PC-3 (cell line): Measurements from ENCODE around the gene CHD5. TPM values are rescaled to one million over a fixed set of nuclear protein-coding genes. Genes with fewer than 3 reads are reported as not detected.

Source experiments
- ATAC-seq: fragments of 200-7000 bp; cut with Tn5 transposase; 2 replicates; pipeline ENCODE4 v1.9.1; 2020; ENCODE audit warnings: mild to moderate bottlenecking, moderate library complexity
- BruUV-seq: library from RNA; stranded (reverse); fragments of 400-500 nt; replicated peaks from 2 replicates; lab custom pipeline; 2021; lab: Mats Ljungman, UMichigan
- CTCF ChIA-PET: fragments of 300-600 bp; sonication (Branson Sonifier 250); formaldehyde crosslinking; loops from one replicate; lab custom pipeline; 2022; ENCODE audit warnings: antibody characterized with exemption; lab: Charles Lee
- POLR2A ChIA-PET: fragments of 300-600 bp; sonication (Branson Sonifier 250); formaldehyde crosslinking; loops from one replicate; lab custom pipeline; 2022; ENCODE audit warnings: antibody characterized with exemption; ENCODE audit not compliant: unreplicated experiment; lab: Charles Lee
- DNase-seq: peaks from one replicate; pipeline ENCODE4 v3.0.0-alpha.2; 2015
- H2AFZ ChIP-seq: fragments of 300-600 bp; sonication (generic); 2 replicates; pipeline ENCODE4 v1.6.0; 2016; ENCODE audit warnings: antibody characterized with exemption, low read length
- H3F3A ChIP-seq: fragments of 300-600 bp; sonication (generic); one replicate; pipeline ENCODE4 v1.6.0; 2017; ENCODE audit warnings: antibody characterized with exemption, low read length, control low read depth, mild to moderate bottlenecking; ENCODE audit not compliant: unreplicated experiment
- H3K27ac ChIP-seq: fragments of 300-600 bp; sonication (generic); 2 replicates; pipeline ENCODE4 v1.5.1; 2016; ENCODE audit warnings: mild to moderate bottlenecking, low read length
- H3K27me3 ChIP-seq: fragments of 300-600 bp; sonication (generic); 2 replicates; pipeline ENCODE4 v1.6.1; 2016; ENCODE audit warnings: low read length, mixed read lengths
- H3K36me3 ChIP-seq: fragments of 300-600 bp; sonication (generic); 2 replicates; pipeline ENCODE4 v1.6.1; 2016; ENCODE audit warnings: low read depth, mixed run types, low read length, mixed read lengths
- H3K4me1 ChIP-seq: fragments of 300-600 bp; sonication (generic); 2 replicates; pipeline ENCODE4 v1.5.1; 2016; ENCODE audit warnings: low read length; ENCODE audit not compliant: insufficient read depth
- H3K4me2 ChIP-seq: fragments of 300-600 bp; sonication (generic); 2 replicates; pipeline ENCODE4 v1.6.0; 2016; ENCODE audit warnings: low read length
- H3K4me3 ChIP-seq: fragments of 300-600 bp; sonication (generic); 2 replicates; pipeline ENCODE4 v1.5.1; 2016; ENCODE audit warnings: mild to moderate bottlenecking, low read length, mixed read lengths
- H3K79me2 ChIP-seq: fragments of 300-600 bp; sonication (generic); 2 replicates; pipeline ENCODE4 v1.6.1; 2017; ENCODE audit warnings: low read length, mixed read lengths
- H3K9ac ChIP-seq: fragments of 300-600 bp; sonication (generic); 2 replicates; pipeline ENCODE4 v1.6.0; 2016; ENCODE audit warnings: mild to moderate bottlenecking, low read length
- H3K9me2 ChIP-seq: fragments of 300-600 bp; sonication (generic); replicated peaks from 2 replicates; pipeline ENCODE4 v1.6.1; 2016; ENCODE audit warnings: mixed run types, low read length, mixed read lengths
- H3K9me3 ChIP-seq: fragments of 300-600 bp; sonication (generic); 2 replicates; pipeline ENCODE4 v1.6.1; 2016; ENCODE audit warnings: low read length, mixed read lengths
- H4K20me1 ChIP-seq: fragments of 300-600 bp; sonication (generic); 2 replicates; pipeline ENCODE4 v1.6.1; 2016; ENCODE audit warnings: low read length, mixed read lengths
- EZH2 ChIP-seq: fragments of 300-600 bp; sonication (generic); IDR thresholded peaks from one replicate; pipeline ENCODE4 v1.6.1; 2017; ENCODE audit warnings: antibody characterized with exemption, mild to moderate bottlenecking, low read length; ENCODE audit not compliant: unreplicated experiment
- EZH2phosphoT487 ChIP-seq: fragments of 300-600 bp; sonication (generic); IDR thresholded peaks from 2 replicates; pipeline ENCODE4 v1.6.1; 2018; ENCODE audit warnings: mild to moderate bottlenecking, antibody characterized with exemption, low read length, borderline replicate concordance
- intact Hi-C: fragments of 100-400 bp; cut with micrococcal nuclease; formaldehyde crosslinking; loops from 2 replicates; pipeline ENCODE4 v1.9.0; 2023
- total RNA-seq: library from RNA; depleted of rRNA; stranded (reverse); fragments of >200 nt; gene quantifications from 2 replicates; pipeline ENCODE4 v1.2.3, GENCODE V29; 2014
- TF ChIP-seq, protein P1 (sequence below): fragments of 300-600 bp; sonication (generic); conservative IDR thresholded peaks from 2 replicates; pipeline ENCODE4 v1.5.1; 2017; ENCODE audit warnings: antibody characterized with exemption, low read depth, mild to moderate bottlenecking, low read length

CHD5 gene
- total RNA-seq, 1 experiment from 2014 or later: 0.55 TPM

DNA sequence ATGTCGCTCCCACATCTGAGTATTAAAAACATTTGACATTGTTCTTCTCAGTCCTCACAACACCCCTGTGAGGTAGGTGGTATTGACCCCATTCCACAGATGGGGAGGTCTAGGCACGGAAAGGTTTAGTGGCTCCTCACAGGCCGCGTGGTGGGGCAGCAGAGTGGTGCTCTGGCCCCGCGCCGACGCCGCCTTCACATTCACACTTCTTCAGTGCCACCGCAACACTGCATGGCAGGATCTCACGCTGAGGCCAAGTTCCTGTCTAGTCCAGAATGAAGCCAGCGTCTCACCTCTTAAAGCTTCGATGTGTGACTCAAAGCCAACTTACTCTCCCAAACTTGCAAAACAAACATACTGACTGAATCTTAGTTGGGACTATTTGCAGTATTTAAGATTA is 43.5 kb upstream of the CHD5 start:
- intact Hi-C loops: no loop called here
- ATAC-seq (no peak), DNase-seq (peak; percentile 46)
- Histone ChIP-seq H3K9me2 (no peaks in the 10 kb centered on the region), H3K79me2 (peaks cover 39% of the 10 kb centered on the region; the same call in 1 of the 2 replicates), H3K9me3 (no peaks in the 10 kb centered on the region), H4K20me1 (0 out of 2 replicates have a peak, but pooled peaks cover 12% of the 10 kb centered on the region), H3K27ac (no peak overlapping the region), H3K27me3 (no peaks in the 10 kb centered on the region), H3K4me1 (peaks cover 61% of the 10 kb centered on the region), H3K4me3 (no peak overlapping the region), H2AFZ (no peak overlapping the region), H3K9ac (no peak overlapping the region), H3K4me2 (no peak overlapping the region), H3F3A (peaks cover 20% of the 10 kb centered on the region), H3K36me3 (peaks cover 57% of the 10 kb centered on the region)
- BruUV-seq: TSS peak; percentile 31
- CTCF ChIA-PET: interaction anchor here (0.5 kb wide), 1 partner anchor 21 kb away, joined by 3 read pairs; no protein-coding TSS in a partner anchor
- TF ChIP-seq, protein P1, sequence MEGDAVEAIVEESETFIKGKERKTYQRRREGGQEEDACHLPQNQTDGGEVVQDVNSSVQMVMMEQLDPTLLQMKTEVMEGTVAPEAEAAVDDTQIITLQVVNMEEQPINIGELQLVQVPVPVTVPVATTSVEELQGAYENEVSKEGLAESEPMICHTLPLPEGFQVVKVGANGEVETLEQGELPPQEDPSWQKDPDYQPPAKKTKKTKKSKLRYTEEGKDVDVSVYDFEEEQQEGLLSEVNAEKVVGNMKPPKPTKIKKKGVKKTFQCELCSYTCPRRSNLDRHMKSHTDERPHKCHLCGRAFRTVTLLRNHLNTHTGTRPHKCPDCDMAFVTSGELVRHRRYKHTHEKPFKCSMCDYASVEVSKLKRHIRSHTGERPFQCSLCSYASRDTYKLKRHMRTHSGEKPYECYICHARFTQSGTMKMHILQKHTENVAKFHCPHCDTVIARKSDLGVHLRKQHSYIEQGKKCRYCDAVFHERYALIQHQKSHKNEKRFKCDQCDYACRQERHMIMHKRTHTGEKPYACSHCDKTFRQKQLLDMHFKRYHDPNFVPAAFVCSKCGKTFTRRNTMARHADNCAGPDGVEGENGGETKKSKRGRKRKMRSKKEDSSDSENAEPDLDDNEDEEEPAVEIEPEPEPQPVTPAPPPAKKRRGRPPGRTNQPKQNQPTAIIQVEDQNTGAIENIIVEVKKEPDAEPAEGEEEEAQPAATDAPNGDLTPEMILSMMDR: no peak
- TF ChIP-seq EZH2 (no peak), EZH2phosphoT487 (no peak)
- POLR2A ChIA-PET: interaction anchor here (0.6 kb wide), 1 partner anchor 19 kb away, joined by 3 read pairs; no protein-coding TSS in a partner anchor

DNA sequence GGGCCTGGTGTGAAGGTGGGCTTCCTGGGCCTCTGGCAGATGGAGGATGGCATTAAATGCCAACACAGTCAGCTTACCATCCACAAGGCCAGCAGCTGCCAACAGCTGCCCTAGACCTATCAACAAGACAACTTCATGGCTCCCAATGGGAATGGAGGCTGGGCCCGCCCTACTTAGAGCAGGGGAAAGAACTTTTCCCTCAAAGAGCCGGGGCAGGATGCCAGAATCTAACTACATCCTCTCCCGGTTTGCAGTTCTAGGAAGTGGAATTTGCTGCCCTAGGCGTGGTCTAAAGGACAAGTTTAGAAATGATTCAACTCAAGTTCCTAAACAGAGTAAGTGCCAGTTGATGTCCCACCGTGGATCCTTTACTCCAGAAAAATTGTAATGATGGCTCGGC is 42.5 kb upstream of the CHD5 start:
- H3K9me2 ChIP-seq: no peaks in the 10 kb centered on the region
- DNase-seq (peak; percentile 87), ATAC-seq (peak; percentile 33)
- CTCF ChIA-PET: no interaction called here
- POLR2A ChIA-PET: no interaction called here
- peaks cover 61% of the 10 kb centered on the region for H3K4me1 ChIP-seq
- H3K79me2 ChIP-seq: peaks cover 35% of the 10 kb centered on the region; the same call in 1 of the 2 replicates
- H2AFZ ChIP-seq: no peak overlapping the region
- H3K9me3 ChIP-seq: no peaks in the 10 kb centered on the region
- H4K20me1 ChIP-seq: 0 out of 2 replicates have a peak, but pooled peaks cover 12% of the 10 kb centered on the region
- no peak overlapping the region for H3K4me2 ChIP-seq
- H3K27ac ChIP-seq: peak overlapping the region; percentile 37
- BruUV-seq: no TSS peak
- H3K27me3 ChIP-seq: no peaks in the 10 kb centered on the region
- H3K9ac ChIP-seq: no peak overlapping the region
- H3K4me3 ChIP-seq: no peak overlapping the region
- H3K36me3 ChIP-seq: peaks cover 61% of the 10 kb centered on the region
- peaks cover 20% of the 10 kb centered on the region for H3F3A ChIP-seq
- no peak for TF ChIP-seq EZH2phosphoT487
- TF ChIP-seq EZH2: no peak
- TF ChIP-seq, protein P1: no peak
- intact Hi-C loops: no loop called here

DNA sequence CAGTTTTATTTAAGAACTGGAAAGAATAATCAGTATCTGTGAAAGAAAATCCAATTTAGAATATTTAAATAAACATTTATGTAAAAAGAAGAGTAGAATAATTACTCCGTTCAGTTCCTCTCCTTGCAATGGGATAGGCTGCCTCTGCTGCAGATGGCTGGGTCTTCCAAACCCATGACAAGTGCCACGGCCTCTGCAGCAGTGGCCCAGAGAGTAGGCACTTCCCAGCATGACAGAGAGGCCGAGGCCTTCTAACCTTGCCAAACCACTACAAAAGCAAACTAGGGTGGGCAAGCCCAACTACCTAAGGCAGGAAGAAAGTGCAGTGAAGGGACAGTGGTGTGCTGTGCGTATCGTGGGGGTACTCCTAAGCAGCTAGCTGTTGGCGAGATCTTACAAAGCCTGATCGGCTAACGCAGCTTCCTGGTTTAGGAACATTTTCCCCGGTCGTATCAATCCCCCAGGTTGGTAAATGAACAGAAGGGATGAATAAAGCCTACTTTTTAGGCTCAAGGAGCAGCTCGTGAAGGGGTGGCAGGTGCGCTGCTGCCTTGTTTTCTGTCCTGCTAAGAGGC is 41.2 kb upstream of the CHD5 start:
- no peak for DNase-seq
- peak overlapping the region; percentile 60 for H3K4me2 ChIP-seq
- H4K20me1 ChIP-seq: 0 out of 2 replicates have a peak, but pooled peaks cover 12% of the 10 kb centered on the region
- H3K9me3 ChIP-seq: no peaks in the 10 kb centered on the region
- H3K27ac ChIP-seq: peak overlapping the region; percentile 84
- no peak for TF ChIP-seq EZH2phosphoT487
- peaks cover 60% of the 10 kb centered on the region for H3K36me3 ChIP-seq
- H2AFZ ChIP-seq: no peak overlapping the region
- BruUV-seq: TSS peak; percentile 21
- H3K9ac ChIP-seq: no peak overlapping the region
- H3K4me3 ChIP-seq: no peak overlapping the region
- CTCF ChIA-PET: interaction anchor here (1.2 to 1.6 kb wide), 2 partner anchors 16 to 23 kb away, joined by 6 to 19 read pairs; no protein-coding TSS in a partner anchor
- H3F3A ChIP-seq: peaks cover 20% of the 10 kb centered on the region
- no peaks in the 10 kb centered on the region for H3K27me3 ChIP-seq
- peaks cover 24% of the 10 kb centered on the region; the same call in 1 of the 2 replicates for H3K79me2 ChIP-seq
- ATAC-seq: no peak
- H3K4me1 ChIP-seq: peaks cover 61% of the 10 kb centered on the region
- no peaks in the 10 kb centered on the region for H3K9me2 ChIP-seq
- POLR2A ChIA-PET: interaction anchor here (1.2 kb wide), 1 partner anchor 15 kb away, joined by 3 read pairs; the partner anchor contains the start of gene RNF207
- intact Hi-C loops: no loop called here
